ENCODE results near the gene CCDC138. TPM values are rescaled to one million over a fixed set of nuclear protein-coding genes. Genes with fewer than 3 reads are reported as not detected.

The CCDC138 gene
- total RNA-seq, 1 experiment from 2014 or later = 14.9 TPM

GRCh38 chr2:108852375-108852774 is 65.8 kb downstream of the CCDC138 start:
- Histone ChIP-seq H3K36me3 (ENCODE audit: control insufficient read depth, insufficient read depth, low read length) (no peaks in the 10 kb centered on the region), H3K4me1 (no peaks in the 10 kb centered on the region), H3K4me3 (ENCODE audit: low read depth, low read length) (no peak overlapping the region), H3K27me3 (replicated peaks; ENCODE audit: control insufficient read depth, insufficient read depth, low read length) (no peaks in the 10 kb centered on the region), H3K9me3 (0 out of 2 replicates have a peak, but pooled peaks cover 2% of the 10 kb centered on the region)
- CTCF ChIA-PET = no interaction called here
- BruUV-seq (replicated peaks) = no TSS peak
- Mint-ChIP-seq H3K9me3 (ENCODE audit: unreplicated experiment) (no peaks in the 10 kb centered on the region), H3K36me3 (ENCODE audit: insufficient read depth, unreplicated experiment) (peaks cover 16% of the 10 kb centered on the region), H3K4me1 (ENCODE audit: low read depth, unreplicated experiment) (no peaks in the 10 kb centered on the region), H3K27ac (ENCODE audit: unreplicated experiment) (no peak overlapping the region), H3K4me3 (ENCODE audit: unreplicated experiment) (no peak overlapping the region), H3K27me3 (ENCODE audit: insufficient read depth, unreplicated experiment) (no peaks in the 10 kb centered on the region)
- DNase-seq = no peak
- no peak for TF ChIP-seq CTCF (IDR thresholded peaks at IDR 0.05; ENCODE audit: insufficient read depth in 1 of 2, low read depth in 1 of 2, low read length in 1 of 2, severe bottlenecking in 1 of 2, unreplicated experiment in 1 of 2)
- intact Hi-C loops (cut with micrococcal nuclease; ENCODE audit: unreplicated experiment) = no loop called here
- POLR2A ChIA-PET = no interaction called here

GRCh38 chr2:108853421-108853820 is 66.8 kb downstream of the CCDC138 start:
- BruUV-seq (replicated peaks) = no TSS peak
- DNase-seq = no peak

GRCh38 chr2:108854484-108854883 is 67.9 kb downstream of the CCDC138 start:
- intact Hi-C loops (cut with micrococcal nuclease; ENCODE audit: unreplicated experiment) = no loop called here
- Mint-ChIP-seq H3K4me3 (ENCODE audit: unreplicated experiment) (no peak overlapping the region), H3K27ac (ENCODE audit: unreplicated experiment) (no peak overlapping the region), H3K9me3 (ENCODE audit: unreplicated experiment) (no peaks in the 10 kb centered on the region), H3K4me1 (ENCODE audit: low read depth, unreplicated experiment) (no peaks in the 10 kb centered on the region), H3K36me3 (ENCODE audit: insufficient read depth, unreplicated experiment) (peaks cover 28% of the 10 kb centered on the region), H3K27me3 (ENCODE audit: insufficient read depth, unreplicated experiment) (no peaks in the 10 kb centered on the region)
- CTCF ChIA-PET = no interaction called here
- BruUV-seq (replicated peaks) = no TSS peak
- POLR2A ChIA-PET = no interaction called here
- H3K4me1 ChIP-seq = no peaks in the 10 kb centered on the region
- no peaks in the 10 kb centered on the region for H3K27me3 ChIP-seq (replicated peaks; ENCODE audit: control insufficient read depth, insufficient read depth, low read length)
- no peak overlapping the region for H3K4me3 ChIP-seq (ENCODE audit: low read depth, low read length)
- DNase-seq = no peak
- TF ChIP-seq CTCF (IDR thresholded peaks at IDR 0.05; ENCODE audit: insufficient read depth in 1 of 2, low read depth in 1 of 2, low read length in 1 of 2, severe bottlenecking in 1 of 2, unreplicated experiment in 1 of 2) = no peak
- no peaks in the 10 kb centered on the region for H3K9me3 ChIP-seq
- H3K36me3 ChIP-seq (ENCODE audit: control insufficient read depth, insufficient read depth, low read length) = no peaks in the 10 kb centered on the region

More at GRCh38 chr2:108853421-108853820, 66.8 kb downstream of the CCDC138 start:
- Histone ChIP-seq H3K4me1 (no peaks in the 10 kb centered on the region), H3K4me3 (ENCODE audit: low read depth, low read length) (no peak overlapping the region), H3K27me3 (replicated peaks; ENCODE audit: control insufficient read depth, insufficient read depth, low read length) (no peaks in the 10 kb centered on the region), H3K9me3 (no peaks in the 10 kb centered on the region), H3K36me3 (ENCODE audit: control insufficient read depth, insufficient read depth, low read length) (no peaks in the 10 kb centered on the region)
- Mint-ChIP-seq H3K27ac (ENCODE audit: unreplicated experiment) (no peak overlapping the region), H3K27me3 (ENCODE audit: insufficient read depth, unreplicated experiment) (no peaks in the 10 kb centered on the region), H3K4me1 (ENCODE audit: low read depth, unreplicated experiment) (no peaks in the 10 kb centered on the region), H3K36me3 (ENCODE audit: insufficient read depth, unreplicated experiment) (peaks cover 26% of the 10 kb centered on the region), H3K9me3 (ENCODE audit: unreplicated experiment) (no peaks in the 10 kb centered on the region), H3K4me3 (ENCODE audit: unreplicated experiment) (no peak overlapping the region)
- TF ChIP-seq CTCF (IDR thresholded peaks at IDR 0.05; ENCODE audit: insufficient read depth in 1 of 2, low read depth in 1 of 2, low read length in 1 of 2, severe bottlenecking in 1 of 2, unreplicated experiment in 1 of 2) = no peak
- ChIA-PET POLR2A (no interaction called here), CTCF (no interaction called here)
- intact Hi-C loops (cut with micrococcal nuclease; ENCODE audit: unreplicated experiment) = no loop called here
